Naive thymus-derived CD4-positive, alpha-beta T cell (primary cell): Measurements from ENCODE around the gene OAS1. TPM values are rescaled to one million over a fixed set of nuclear protein-coding genes. Genes with fewer than 3 reads are reported as not detected.

Experiments
- ATAC-seq: fragments of 150-1000 bp; cut with Tn5 transposase; 2 replicates; pipeline ENCODE4 v1.10.0; 2021; ENCODE audit warnings: mild to moderate bottlenecking, moderate library complexity
- CTCF ChIA-PET: fragments of 350-600 bp; sonication (Branson Sonifier 250); formaldehyde crosslinking; loops from one replicate; lab custom pipeline; 2021; ENCODE audit warnings: antibody characterized with exemption; lab: Charles Lee
- POLR2A ChIA-PET: fragments of 350-600 bp; sonication (Branson Sonifier 250); formaldehyde crosslinking; loops from one replicate; lab custom pipeline; 2021; ENCODE audit warnings: antibody characterized with exemption, inconsistent platforms; lab: Charles Lee
- DNase-seq, 9 donors: peaks; one replicate each; pipeline versions ENCODE4 v3.0.0 to v3.0.0-alpha.2; 2020 to 2022; ENCODE audit warnings: mixed read lengths in 1 of 9
- H3K27ac ChIP-seq: one replicate; pipeline ENCODE4 v1.7.0; 2013; ENCODE audit warnings: mild to moderate bottlenecking, low read depth, low read length, moderate library complexity
- H3K27me3 ChIP-seq, 2 donors: one replicate each; pipeline ENCODE4 v1.7.0; 2013; ENCODE audit warnings: low read length in 2 of 2, mild to moderate bottlenecking in 2 of 2, moderate library complexity in 2 of 2; ENCODE audit not compliant: control insufficient read depth in 2 of 2, insufficient read depth in 2 of 2
- H3K36me3 ChIP-seq, 3 experiments: 1 replicate in 2 of 3; 2 replicates in 1 of 3; pipeline ENCODE4 v1.7.0; 2013; ENCODE audit warnings: low read length in 3 of 3, mild to moderate bottlenecking in 3 of 3, moderate library complexity in 1 of 3; ENCODE audit not compliant: insufficient read depth in 3 of 3, control insufficient read depth in 2 of 3
- H3K4me1 ChIP-seq, 2 donors: one replicate each; pipeline ENCODE4 v1.7.0; 2013; ENCODE audit warnings: low read length in 2 of 2, mild to moderate bottlenecking in 2 of 2, moderate library complexity in 1 of 2; ENCODE audit not compliant: control insufficient read depth in 2 of 2, insufficient read depth in 2 of 2
- H3K4me3 ChIP-seq: 2 replicates; pipeline ENCODE4 v1.7.0; 2013; ENCODE audit warnings: mild to moderate bottlenecking, low read length
- H3K9me3 ChIP-seq, 3 experiments: 1 replicate in 2 of 3; 2 replicates in 1 of 3; pipeline ENCODE4 v1.7.0; 2013; ENCODE audit warnings: low read length in 3 of 3; ENCODE audit not compliant: control insufficient read depth in 2 of 3
- H3K27ac Mint-ChIP-seq, 9 donors: one replicate each; pipeline ENCODE4 v1.8.0; 2020 to 2022; ENCODE audit warnings: mixed read lengths in 9 of 9, mild to moderate bottlenecking in 8 of 9, moderate library complexity in 5 of 9, inconsistent platforms in 2 of 9
- H3K27me3 Mint-ChIP-seq, 5 donors: one replicate each; pipeline ENCODE4 v1.8.0; 2021 to 2022; ENCODE audit warnings: mixed read lengths in 5 of 5, mild to moderate bottlenecking in 1 of 5
- H3K36me3 Mint-ChIP-seq, 5 donors: one replicate each; pipeline ENCODE4 v1.8.0; 2020 to 2022; ENCODE audit warnings: mixed read lengths in 5 of 5, mild to moderate bottlenecking in 3 of 5, inconsistent platforms in 1 of 5
- H3K4me1 Mint-ChIP-seq, 7 donors: one replicate each; pipeline ENCODE4 v1.8.0; 2020 to 2022; ENCODE audit warnings: mixed read lengths in 7 of 7, mild to moderate bottlenecking in 3 of 7, inconsistent platforms in 1 of 7
- H3K4me3 Mint-ChIP-seq, 10 donors: one replicate each; pipeline ENCODE4 v1.8.0; 2020 to 2022; ENCODE audit warnings: mild to moderate bottlenecking in 10 of 10, mixed read lengths in 10 of 10, moderate library complexity in 6 of 10, inconsistent platforms in 2 of 10
- H3K9me3 Mint-ChIP-seq, 11 donors: one replicate each; pipeline ENCODE4 v1.8.0; 2020 to 2022; ENCODE audit warnings: mixed read lengths in 11 of 11, mild to moderate bottlenecking in 4 of 11, inconsistent platforms in 1 of 11, moderate library complexity in 1 of 11
- intact Hi-C, 2 donors: fragments of 100-400 bp; cut with micrococcal nuclease; formaldehyde crosslinking; loops; one replicate each; pipeline ENCODE4 v1.15.1; 2023
- polyA plus RNA-seq, 2 donors: library from polyadenylated mRNA; unstranded; fragments of 300-500 nt; fragmentation: Illumina TruSeq; gene quantifications; one replicate each; pipeline ENCODE4 v1.2.3, GENCODE V29; 2021
- total RNA-seq, 6 experiments: library from RNA in 5 of 6; stranded (reverse) in 5 of 6; gene quantifications; 1 replicate in 5 of 6; 2 replicates in 1 of 6; pipeline ENCODE4 v1.2.3 and lab custom pipeline; 2021 to 2026

Gene OAS1
- total and polyA plus RNA-seq, 7 experiments from 2014 or later = 5.1 to 169 (median 9.2) TPM

GRCh38 chr12:112963227-112963861 is 56.6 kb downstream of the OAS1 start:
- Histone ChIP-seq H3K27me3 (no peaks in the 10 kb centered on the region), H3K36me3 (peaks cover 8 to 82% (median 24%) of the 10 kb centered on the region in 3 experiments), H3K4me3 (no peak overlapping the region), H3K4me1 (no peaks in the 10 kb centered on the region), H3K27ac (no peak overlapping the region), H3K9me3 (no peaks in the 10 kb centered on the region)
- DNase-seq (no peak), ATAC-seq (no peak)
- Mint-ChIP-seq H3K4me3 (no peak overlapping the region), H3K36me3 (peaks cover 33 to 95% (median 70%) of the 10 kb centered on the region in 5 donors), H3K27ac (peak overlapping the region in 1 of 9 donors; percentile 45), H3K4me1 (peaks cover 6 to 24% (median 13%) of the 10 kb centered on the region in 7 donors), H3K27me3 (no peaks in the 10 kb centered on the region), H3K9me3 (peaks cover 0 to 8% (median 4%) of the 10 kb centered on the region in 11 donors)
- CTCF ChIA-PET = interaction anchor here (1.3 kb wide), 1 partner anchor 29 kb away, joined by 3 read pairs; no protein-coding TSS in a partner anchor
- intact Hi-C loops = no loop called here
- POLR2A ChIA-PET = no interaction called here

DNA sequence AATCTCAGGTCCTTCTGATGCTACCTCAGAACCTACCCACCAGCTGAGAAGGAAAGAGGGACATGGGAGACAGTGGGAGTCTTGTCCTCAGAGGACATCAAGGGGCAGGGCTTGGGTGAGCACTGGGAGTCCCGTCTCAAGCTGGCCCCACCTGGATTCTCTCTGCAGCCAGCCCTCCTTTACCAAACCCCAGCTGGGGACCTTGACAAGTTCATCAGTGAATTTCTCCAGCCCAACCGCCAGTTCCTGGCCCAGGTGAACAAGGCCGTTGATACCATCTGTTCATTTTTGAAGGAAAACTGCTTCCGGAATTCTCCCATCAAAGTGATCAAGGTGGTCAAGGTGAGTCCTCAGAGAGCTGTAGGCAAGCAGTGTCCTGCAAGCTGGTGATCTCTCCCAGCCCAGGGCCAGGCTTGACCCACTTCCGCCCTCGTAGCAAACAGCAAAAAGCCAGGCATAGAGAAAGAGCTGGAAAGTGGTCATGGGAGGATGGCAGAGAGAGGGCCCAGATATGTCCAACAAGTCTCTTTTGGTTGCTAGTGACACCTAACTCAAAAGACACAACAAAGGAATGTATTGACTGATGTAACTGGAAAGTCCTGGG is 57.4 kb downstream of the OAS1 start:
- peaks cover 8 to 90% (median 24%) of the 10 kb centered on the region in 3 experiments for H3K36me3 ChIP-seq
- POLR2A ChIA-PET = no interaction called here
- CTCF ChIA-PET = interaction anchor here (1.3 kb wide), 1 partner anchor 29 kb away, joined by 3 read pairs; no protein-coding TSS in a partner anchor
- H3K4me1 ChIP-seq = no peaks in the 10 kb centered on the region
- H3K27ac ChIP-seq = no peak overlapping the region
- no peak overlapping the region for H3K27ac Mint-ChIP-seq
- ATAC-seq = no peak
- H3K27me3 ChIP-seq = no peaks in the 10 kb centered on the region
- H3K9me3 Mint-ChIP-seq = peaks cover 0 to 7% (median 4%) of the 10 kb centered on the region in 11 donors
- intact Hi-C loops = no loop called here
- H3K4me3 ChIP-seq = no peak overlapping the region
- H3K4me3 Mint-ChIP-seq = no peak overlapping the region
- no peaks in the 10 kb centered on the region for H3K27me3 Mint-ChIP-seq
- H3K36me3 Mint-ChIP-seq = peaks cover 33 to 91% (median 63%) of the 10 kb centered on the region in 5 donors
- DNase-seq = no peak
- no peaks in the 10 kb centered on the region for H3K9me3 ChIP-seq
- H3K4me1 Mint-ChIP-seq = peaks cover 6 to 24% (median 13%) of the 10 kb centered on the region in 7 donors

DNA sequence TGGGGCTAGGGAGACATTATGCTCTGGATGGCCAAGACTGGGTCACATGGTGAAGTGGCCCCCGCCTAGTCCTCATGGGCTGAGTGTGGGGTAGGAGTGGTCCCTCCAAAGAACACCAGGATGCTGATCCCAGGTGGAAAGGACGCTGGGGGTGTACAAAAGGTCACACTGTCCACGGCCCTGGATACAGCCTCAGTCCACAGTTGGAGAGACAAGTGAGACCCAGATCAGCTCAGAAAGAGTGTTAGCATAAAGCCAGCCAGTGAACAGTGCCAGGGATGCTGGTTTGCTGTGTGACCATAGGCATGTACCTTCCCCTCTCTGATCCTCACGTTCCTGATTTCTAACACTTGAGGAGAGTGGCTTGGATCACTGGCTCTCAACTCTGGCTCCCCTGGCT is 58.2 kb downstream of the OAS1 start:
- H3K27ac ChIP-seq = no peak overlapping the region
- no peak for DNase-seq
- no peak overlapping the region for H3K4me3 ChIP-seq
- H3K9me3 ChIP-seq = no peaks in the 10 kb centered on the region
- ChIA-PET CTCF (no interaction called here), POLR2A (no interaction called here)
- ATAC-seq = no peak
- Mint-ChIP-seq H3K36me3 (peaks cover 26 to 91% (median 56%) of the 10 kb centered on the region in 5 donors), H3K9me3 (peaks cover 0 to 3% (median 0%) of the 10 kb centered on the region in 11 donors), H3K4me1 (peaks cover under 1 to 17% (median 6%) of the 10 kb centered on the region in 7 donors), H3K4me3 (no peak overlapping the region), H3K27ac (no peak overlapping the region), H3K27me3 (no peaks in the 10 kb centered on the region)
- H3K4me1 ChIP-seq = no peaks in the 10 kb centered on the region
- intact Hi-C loops = no loop called here
- H3K36me3 ChIP-seq = peaks cover 8 to 93% (median 24%) of the 10 kb centered on the region in 3 experiments
- H3K27me3 ChIP-seq = no peaks in the 10 kb centered on the region

GRCh38 chr12:112965643-112966042 is 58.9 kb downstream of the OAS1 start:
- Histone ChIP-seq H3K9me3 (no peaks in the 10 kb centered on the region), H3K27ac (no peak overlapping the region), H3K4me1 (no peaks in the 10 kb centered on the region), H3K4me3 (no peak overlapping the region), H3K36me3 (peaks cover 8 to 93% (median 24%) of the 10 kb centered on the region in 3 experiments), H3K27me3 (no peaks in the 10 kb centered on the region)
- POLR2A ChIA-PET = no interaction called here
- H3K4me1 Mint-ChIP-seq = peaks cover 0 to 16% (median 4%) of the 10 kb centered on the region in 7 donors
- peaks cover 0 to 3% (median 0%) of the 10 kb centered on the region in 11 donors for H3K9me3 Mint-ChIP-seq
- H3K27ac Mint-ChIP-seq = no peak overlapping the region
- DNase-seq (no peak), ATAC-seq (no peak)
- intact Hi-C loops = no loop called here
- peaks cover 26 to 91% (median 56%) of the 10 kb centered on the region in 5 donors for H3K36me3 Mint-ChIP-seq
- H3K27me3 Mint-ChIP-seq = no peaks in the 10 kb centered on the region
- CTCF ChIA-PET = no interaction called here
- no peak overlapping the region for H3K4me3 Mint-ChIP-seq

GRCh38 chr12:112967306-112967705 is 60.5 kb downstream of the OAS1 start:
- H3K36me3 Mint-ChIP-seq = peaks cover 14 to 79% (median 50%) of the 10 kb centered on the region in 5 donors
- H3K4me1 Mint-ChIP-seq = peaks cover 0 to 14% (median 0%) of the 10 kb centered on the region in 7 donors
- no peak overlapping the region for H3K27ac Mint-ChIP-seq

GRCh38 chr12:112967858-112968257 is 61.1 kb downstream of the OAS1 start:
- H3K4me1 Mint-ChIP-seq = peaks cover 0 to 14% (median 0%) of the 10 kb centered on the region in 7 donors
- intact Hi-C loops = no loop called here
- H3K27me3 Mint-ChIP-seq = no peaks in the 10 kb centered on the region
- DNase-seq (no peak), ATAC-seq (no peak)
- no peak overlapping the region for H3K4me3 ChIP-seq
- no peak overlapping the region for H3K4me3 Mint-ChIP-seq
- peaks cover 0 to 70% (median 16%) of the 10 kb centered on the region in 3 experiments for H3K36me3 ChIP-seq
- H3K27ac ChIP-seq = no peak overlapping the region
- H3K27me3 ChIP-seq = no peaks in the 10 kb centered on the region
- H3K36me3 Mint-ChIP-seq = peaks cover 8 to 77% (median 44%) of the 10 kb centered on the region in 5 donors
- no peak overlapping the region for H3K27ac Mint-ChIP-seq
- ChIA-PET CTCF (no interaction called here), POLR2A (interaction anchor here (0.7 kb wide), 1 partner anchor 11 kb away, joined by 3 read pairs; the partner anchor contains the start of gene OAS2)
- H3K9me3 Mint-ChIP-seq = no peaks in the 10 kb centered on the region
- no peaks in the 10 kb centered on the region for H3K9me3 ChIP-seq
- H3K4me1 ChIP-seq = no peaks in the 10 kb centered on the region

More at GRCh38 chr12:112967306-112967705, 60.5 kb downstream of the OAS1 start:
- intact Hi-C loops = no loop called here
- peaks cover 4 to 76% (median 16%) of the 10 kb centered on the region in 3 experiments for H3K36me3 ChIP-seq
- H3K27me3 Mint-ChIP-seq = no peaks in the 10 kb centered on the region
- H3K4me1 ChIP-seq = no peaks in the 10 kb centered on the region
- ChIA-PET CTCF (no interaction called here), POLR2A (interaction anchor here (0.7 kb wide), 1 partner anchor 11 kb away, joined by 3 read pairs; the partner anchor contains the start of gene OAS2)
- no peak for DNase-seq
- no peak overlapping the region for H3K4me3 ChIP-seq
- H3K9me3 Mint-ChIP-seq = peaks cover 0 to 1% (median 0%) of the 10 kb centered on the region in 11 donors
- H3K4me3 Mint-ChIP-seq = no peak overlapping the region
- H3K27me3 ChIP-seq = no peaks in the 10 kb centered on the region
- ATAC-seq = no peak
- H3K27ac ChIP-seq = no peak overlapping the region
- H3K9me3 ChIP-seq = no peaks in the 10 kb centered on the region
